B cell (primary cell): ENCODE data around the gene TIMM44. TPM values are rescaled to one million over a fixed set of nuclear protein-coding genes. Genes with fewer than 3 reads are reported as not detected.

Experiments
- ATAC-seq: fragments of 200-7000 bp; cut with Tn5 transposase; one replicate; pipeline ENCODE4 v1.10.0; 2021; ENCODE audit warnings: low read depth, mild to moderate bottlenecking, moderate number of reproducible peaks, moderate library complexity
- CTCF ChIA-PET: fragments of 350-600 bp; sonication (Branson Sonifier 250); formaldehyde crosslinking; loops from one replicate; lab custom pipeline; 2021; ENCODE audit warnings: antibody characterized with exemption, inconsistent platforms; lab: Charles Lee
- POLR2A ChIA-PET: fragments of 350-600 bp; sonication (Branson Sonifier 250); formaldehyde crosslinking; loops from one replicate; lab custom pipeline; 2021; ENCODE audit warnings: antibody characterized with exemption; lab: Charles Lee
- DNase-seq: peaks from one replicate; pipeline ENCODE4 v3.0.0; 2013
- H2AFZ ChIP-seq: 2 replicates; pipeline ENCODE4 v1.6.1; 2012; ENCODE audit warnings: mild to moderate bottlenecking, low read depth, low read length; ENCODE audit not compliant: insufficient read depth, poor library complexity, severe bottlenecking
- H3K27ac ChIP-seq, 2 donors: 1 replicate in 1 of 2; 2 replicates in 1 of 2; pipeline ENCODE4 v1.5.1; 2012 to 2013; ENCODE audit warnings: low read length in 2 of 2, mild to moderate bottlenecking in 2 of 2, moderate library complexity in 1 of 2
- H3K27me3 ChIP-seq, 4 experiments: fragments of 200-600 bp in 1 of 4; sonication (generic) in 1 of 4; replicated peaks in 1 of 4; 1 replicate in 2 of 4; 2 replicates in 2 of 4; pipeline versions ENCODE4 v1.6.1 to v1.7.0; 2013 to 2016; ENCODE audit warnings: low read length in 3 of 4, mild to moderate bottlenecking in 2 of 4, mixed read lengths in 1 of 4, moderate library complexity in 1 of 4; ENCODE audit not compliant: insufficient read depth in 4 of 4, control insufficient read depth in 3 of 4; ENCODE audit errors: control extremely low read depth in 1 of 4
- H3K36me3 ChIP-seq, 2 experiments: replicated peaks in 1 of 2; 1 replicate in 1 of 2; 2 replicates in 1 of 2; pipeline versions ENCODE4 v1.6.1 to v1.7.1; 2013; ENCODE audit warnings: low read length in 1 of 2; ENCODE audit not compliant: insufficient read depth in 2 of 2, control insufficient read depth in 1 of 2; ENCODE audit errors: control extremely low read depth in 1 of 2, extremely low read depth in 1 of 2
- H3K4me1 ChIP-seq, 2 donors: fragments of 200-600 bp in 1 of 2; sonication (generic) in 1 of 2; 1 replicate in 1 of 2; 2 replicates in 1 of 2; pipeline versions ENCODE4 v1.5.1 to v1.6.1; 2013 to 2017; ENCODE audit warnings: low read length in 2 of 2; ENCODE audit not compliant: control insufficient read depth in 2 of 2, insufficient read depth in 2 of 2
- H3K4me2 ChIP-seq: replicated peaks from 2 replicates; pipeline ENCODE3; 2012; ENCODE audit warnings: mild to moderate bottlenecking, low read depth, low read length; ENCODE audit not compliant: poor library complexity, severe bottlenecking
- H3K4me3 ChIP-seq, 5 experiments: fragments of 200-600 bp in 1 of 5; sonication (generic) in 1 of 5; 1 replicate in 3 of 5; 2 replicates in 2 of 5; pipeline versions ENCODE4 v1.5.1 to v1.7.0; 2011 to 2016; ENCODE audit warnings: low read length in 4 of 5, mild to moderate bottlenecking in 4 of 5, low read depth in 2 of 5, control low read depth in 1 of 5, moderate library complexity in 1 of 5; ENCODE audit not compliant: insufficient read depth in 1 of 5; ENCODE audit errors: control extremely low read depth in 1 of 5, extremely low read depth in 1 of 5
- H3K79me2 ChIP-seq: fragments of 200-600 bp; sonication (generic); one replicate; pipeline ENCODE4 v1.6.0; 2016; ENCODE audit warnings: low read length; ENCODE audit not compliant: control insufficient read depth, insufficient read depth
- H3K9ac ChIP-seq: fragments of 200-600 bp; sonication (generic); 2 replicates; pipeline ENCODE4 v1.6.1; 2017; ENCODE audit warnings: mild to moderate bottlenecking, low read length, moderate library complexity
- H3K9me3 ChIP-seq, 3 donors: one replicate each; pipeline versions ENCODE4 v1.6.1 to v1.7.1; 2013; ENCODE audit warnings: low read length in 2 of 3; ENCODE audit not compliant: control insufficient read depth in 2 of 3, insufficient read depth in 1 of 3; ENCODE audit errors: control extremely low read depth in 1 of 3
- H4K20me1 ChIP-seq: 2 replicates; pipeline ENCODE4 v1.6.0; 2012; ENCODE audit warnings: mild to moderate bottlenecking, low read length; ENCODE audit not compliant: insufficient read depth, control insufficient read depth, poor library complexity, severe bottlenecking
- H3K27ac Mint-ChIP-seq: one replicate; pipeline ENCODE4 v1.8.0; 2021; ENCODE audit warnings: mixed read lengths
- H3K27me3 Mint-ChIP-seq: one replicate; pipeline ENCODE4 v1.8.0; 2021; ENCODE audit warnings: mixed read lengths
- H3K4me1 Mint-ChIP-seq: one replicate; pipeline ENCODE4 v1.8.0; 2021; ENCODE audit warnings: mixed read lengths
- H3K4me3 Mint-ChIP-seq: one replicate; pipeline ENCODE4 v1.8.0; 2021; ENCODE audit warnings: mixed read lengths
- H3K9me3 Mint-ChIP-seq: one replicate; pipeline ENCODE4 v1.8.0; 2022; ENCODE audit warnings: mixed read lengths; ENCODE audit not compliant: insufficient read depth
- CTCF ChIP-seq: fragments of 200-600 bp; IDR thresholded peaks from one replicate; pipeline ENCODE4 v1.8.0; 2022; ENCODE audit warnings: antibody characterized with exemption, mild to moderate bottlenecking
- EZH2 ChIP-seq: IDR thresholded peaks from 2 replicates; pipeline ENCODE4 v1.6.1; 2012; ENCODE audit warnings: borderline replicate concordance, low read depth, mild to moderate bottlenecking, moderate library complexity, low read length; ENCODE audit not compliant: insufficient read depth, poor library complexity, severe bottlenecking
- WGBS: methylation state at CpG from one replicate; pipeline ENCODE4 v1.1.5; 2013; ENCODE audit warnings: missing lambda C conversion rate; ENCODE audit not compliant: insufficient coverage; 5-methylcytosine and 5-hydroxymethylcytosine counted together
- intact Hi-C: fragments of 100-400 bp; cut with micrococcal nuclease; formaldehyde crosslinking; loops from one replicate; pipeline ENCODE4 v1.10.0; 2022
- polyA plus RNA-seq: library from polyadenylated mRNA; depleted of rRNA; stranded (reverse); fragments of >200 nt; gene quantifications from 2 replicates; pipeline ENCODE4 v1.2.3, GENCODE V29; 2012
- total RNA-seq, 2 donors: library from RNA; stranded (reverse); fragments of 120-200 nt in 1 of 2; gene quantifications; 1 replicate in 1 of 2; 2 replicates in 1 of 2; pipeline versions ENCODE4 v1.2.3 to v1.2.4, GENCODE V29; 2013 to 2022

TIMM44 gene
- total and polyA plus RNA-seq, 2 donors (not counting 1 experiment from before 2014, with no cell fraction given) = 48.9 to 66.5 TPM

GRCh38 chr19:7976461-7976860 is 33.0 kb upstream of the TIMM44 start:
- peaks cover 26% of the 10 kb centered on the region for H4K20me1 ChIP-seq
- ChIA-PET CTCF (interaction anchor here (1.4 kb wide), 1 partner anchor 32 kb away, joined by 5 read pairs; no protein-coding TSS in a partner anchor), POLR2A (no interaction called here)
- no peak overlapping the region for H3K4me3 ChIP-seq
- no peak overlapping the region for H3K9ac ChIP-seq
- no peak overlapping the region for H2AFZ ChIP-seq
- Mint-ChIP-seq H3K9me3 (no peaks in the 10 kb centered on the region), H3K4me1 (no peaks in the 10 kb centered on the region), H3K4me3 (no peak overlapping the region), H3K27ac (no peak overlapping the region), H3K27me3 (no peaks in the 10 kb centered on the region)
- ATAC-seq = no peak
- no peaks in the 10 kb centered on the region for H3K4me1 ChIP-seq
- no peaks in the 10 kb centered on the region for H3K27me3 ChIP-seq
- H3K27ac ChIP-seq = no peak overlapping the region
- TF ChIP-seq CTCF = no peak
- TF ChIP-seq EZH2 = no peak
- no peak for DNase-seq
- intact Hi-C loops = no loop called here
- H3K79me2 ChIP-seq = peaks cover 26% of the 10 kb centered on the region
- H3K36me3 ChIP-seq = peaks cover 0 to 67% of the 10 kb centered on the region in 2 experiments
- H3K9me3 ChIP-seq = no peaks in the 10 kb centered on the region
- no peak overlapping the region for H3K4me2 ChIP-seq
- WGBS = 92% methylated on average over 1 of the region's 4 CpGs

- WGBS = 93% methylated on average over 7 of the region's 7 CpGs
- Histone ChIP-seq H4K20me1 (peaks cover 26% of the 10 kb centered on the region), H3K9me3 (no peaks in the 10 kb centered on the region)
Measured at GRCh38 chr19:7975037-7975436, 31.6 kb upstream of the TIMM44 start.

More at GRCh38 chr19:7975037-7975436, 31.6 kb upstream of the TIMM44 start:
- Histone ChIP-seq H3K36me3 (peaks cover 0 to 57% of the 10 kb centered on the region in 2 experiments), H2AFZ (no peak overlapping the region), H3K4me1 (no peaks in the 10 kb centered on the region), H3K4me3 (no peak overlapping the region), H3K27ac (no peak overlapping the region), H3K9ac (no peak overlapping the region), H3K27me3 (no peaks in the 10 kb centered on the region), H3K4me2 (no peak overlapping the region), H3K79me2 (peaks cover 18% of the 10 kb centered on the region)
- ChIA-PET POLR2A (no interaction called here), CTCF (no interaction called here)
- Mint-ChIP-seq H3K9me3 (no peaks in the 10 kb centered on the region), H3K27me3 (no peaks in the 10 kb centered on the region), H3K4me3 (no peak overlapping the region), H3K27ac (no peak overlapping the region), H3K4me1 (no peaks in the 10 kb centered on the region)
- intact Hi-C loops = no loop called here
- DNase-seq = no peak
- TF ChIP-seq CTCF = no peak
- no peak for TF ChIP-seq EZH2
- ATAC-seq = no peak
